Myocyte (in vitro differentiated cells): Measurements from ENCODE around the gene DDX25. TPM values are rescaled to one million over a fixed set of nuclear protein-coding genes. Genes with fewer than 3 reads are reported as not detected.
A peak's percentile ranks its signal among the peaks of the same experiment; 100 is the strongest.
"Not testable (repeated sequence)": the region's sequence is repeated elsewhere in the genome, so short reads cannot be mapped to it uniquely, and the experiment has no call there.

ENCODE experiments used
- DNase-seq: peaks from one replicate; pipeline ENCODE4 v3.0.0-alpha.2; 2012; ENCODE audit warnings: low read depth
- total RNA-seq: library from RNA; depleted of rRNA; stranded (reverse); fragments of >200 nt; gene quantifications from 2 replicates; pipeline ENCODE4 v1.2.3, GENCODE V29; 2014

The DDX25 gene
- total RNA-seq, 1 donor from 2014 or later = not detected

DNA sequence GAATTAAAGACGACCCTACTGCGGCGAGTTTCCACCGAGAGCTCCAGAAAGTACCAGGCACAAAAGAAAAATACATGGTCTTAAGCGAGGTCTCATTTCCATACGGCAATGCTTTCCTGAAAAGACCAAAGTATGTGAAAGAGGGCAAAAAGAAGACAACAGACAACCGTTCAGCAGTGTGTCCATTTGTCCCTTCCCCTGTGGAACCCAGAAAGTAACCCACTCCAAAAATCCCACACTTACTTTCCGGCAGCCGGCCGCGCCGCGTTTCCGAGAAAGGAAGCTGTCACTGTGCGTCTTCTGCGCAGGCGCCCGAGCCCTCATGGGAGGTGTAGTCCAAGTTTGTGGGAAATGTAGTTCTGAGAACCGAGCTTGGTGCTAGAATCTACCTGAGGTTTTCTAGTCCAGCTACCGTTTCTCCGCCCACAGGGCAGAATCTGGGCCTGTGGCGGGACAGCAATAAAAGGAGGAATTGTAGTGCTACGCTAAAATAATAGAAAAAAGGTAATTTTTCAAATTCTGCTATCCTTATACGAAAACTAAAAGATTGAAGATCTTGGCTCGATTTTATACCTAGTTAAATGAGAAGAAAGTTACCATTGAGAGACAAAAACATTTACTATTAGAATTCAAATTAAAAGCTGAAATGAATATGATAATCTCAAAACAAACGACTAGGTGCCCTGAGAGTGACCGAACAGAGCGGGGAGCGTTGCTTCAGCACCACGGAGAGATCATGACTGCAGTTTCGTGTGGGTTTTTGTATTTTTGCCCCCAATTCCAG, 1.2 kb upstream of the DDX25 start, which contains the start of gene PUS3:
Gene PUS3 (minus strand): TSS at position 280 of the 784 bp plus-strand sequence. CDS start 6,922 bp downstream, outside the sequence.
- DNase-seq = peak; percentile 91

GRCh38 chr11:125904678-125905077, 370 bp downstream of the DDX25 start:
- DNase-seq = no peak

DNA sequence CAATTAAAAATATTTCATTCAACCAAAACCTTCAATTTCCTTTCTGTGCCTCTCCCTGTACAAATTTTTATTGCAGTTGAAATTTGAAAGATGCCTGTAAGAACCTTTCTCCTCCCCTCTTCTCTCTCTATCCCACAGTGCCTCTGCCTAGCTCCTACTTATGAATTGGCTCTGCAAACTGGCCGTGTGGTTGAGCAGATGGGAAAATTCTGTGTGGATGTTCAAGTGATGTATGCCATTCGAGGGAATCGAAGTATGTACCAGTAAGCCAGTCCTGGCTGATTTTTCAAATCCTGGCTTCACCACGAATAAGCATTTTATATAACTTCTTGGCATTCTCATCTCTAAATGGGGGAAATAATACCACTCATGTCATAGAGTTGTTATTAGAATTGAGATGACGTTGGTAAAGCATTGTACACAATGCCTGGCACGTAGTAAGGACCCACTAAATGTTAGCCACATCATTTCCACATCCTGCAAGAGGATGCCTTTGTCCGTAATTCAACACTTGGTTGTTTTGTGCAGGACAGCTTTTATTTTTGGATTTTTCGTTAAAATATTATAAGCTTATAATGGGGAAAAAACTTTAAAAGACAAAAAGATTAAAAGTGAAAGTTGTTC, 6.0 kb downstream of the DDX25 start:
- no peak for DNase-seq

DNA sequence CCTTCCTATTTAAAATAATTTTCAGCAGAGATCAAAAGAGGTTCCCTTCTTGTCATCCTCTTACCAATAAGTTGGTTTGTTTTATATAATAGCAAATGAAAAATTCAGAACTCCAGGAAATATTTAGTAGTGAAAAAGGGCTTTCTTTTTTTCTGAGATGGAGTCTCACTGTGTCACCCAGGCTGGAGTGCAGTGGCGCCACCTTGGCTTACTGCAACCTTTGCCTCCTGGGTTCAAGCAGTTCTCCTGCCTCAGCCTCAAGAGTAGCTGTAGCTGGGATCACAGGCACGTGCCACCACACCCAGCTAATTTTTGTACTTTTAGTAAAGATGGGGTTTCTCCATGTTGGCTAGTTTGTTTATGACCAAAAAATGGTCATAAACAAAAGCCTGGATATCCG, 10.3 kb downstream of the DDX25 start:
- not testable (repeated sequence) for DNase-seq

GRCh38 chr11:125916683-125917347, 12.5 kb downstream of the DDX25 start:
- DNase-seq = peak; percentile 11

- DNase-seq = no peak
These were observed 14.0 kb downstream of the DDX25 start for GRCh38 chr11:125918140-125918840.

- DNase-seq = no peak
These were observed 16.7 kb downstream of the DDX25 start for GRCh38 chr11:125921042-125921441.

DNA sequence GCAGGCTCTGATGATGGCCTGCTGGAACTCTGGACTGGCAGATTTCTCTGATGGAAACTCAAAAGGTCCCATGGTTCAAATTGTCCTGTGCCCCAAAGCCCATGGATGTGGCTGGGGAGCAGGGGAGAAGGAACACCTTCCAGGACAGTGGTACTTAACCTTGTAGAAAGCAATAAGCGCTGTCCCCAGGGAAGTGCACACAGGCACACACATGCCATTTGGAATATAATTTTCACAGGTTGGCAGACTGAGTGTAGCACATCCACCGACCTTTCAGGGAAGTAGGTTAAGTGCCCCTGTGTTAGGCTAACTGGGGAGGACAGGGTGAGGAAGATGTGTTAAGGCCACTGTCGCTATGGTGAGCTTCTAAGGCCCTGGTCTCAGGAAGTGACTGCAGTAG, 17.8 kb downstream of the DDX25 start:
- no peak for DNase-seq

- peak; percentile 83 for DNase-seq
These were observed 18.8 kb downstream of the DDX25 start for GRCh38 chr11:125923012-125923579.

- no peak for DNase-seq
These were observed 19.3 kb downstream of the DDX25 start for GRCh38 chr11:125923633-125924032.

- no peak for DNase-seq
These were observed 20.2 kb downstream of the DDX25 start for GRCh38 chr11:125924384-125925007.

DNA sequence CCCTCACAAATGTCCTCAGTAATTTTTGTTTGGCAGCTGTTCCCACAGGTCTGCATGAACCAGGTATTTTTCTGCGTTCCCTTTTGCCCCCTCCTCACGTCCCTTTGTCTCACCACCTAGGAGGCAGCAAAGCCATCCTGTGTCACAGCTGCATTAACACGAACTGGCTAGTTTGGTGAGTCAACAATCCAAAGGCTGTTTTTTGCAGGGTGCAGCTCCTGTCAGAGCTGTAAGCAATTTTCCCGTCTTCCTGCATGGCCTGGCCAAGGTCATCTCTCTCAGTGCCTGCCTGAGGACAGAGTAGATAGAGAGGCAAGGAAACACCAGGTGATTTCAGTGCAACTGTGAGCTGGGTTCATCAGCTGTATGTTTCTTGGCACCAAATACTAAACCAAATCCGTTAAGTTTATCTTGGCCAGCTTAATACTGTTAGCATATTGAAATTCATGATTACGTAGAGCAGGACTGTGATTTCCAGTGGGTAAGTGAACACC, 21.0 kb downstream of the DDX25 start:
- DNase-seq = no peak

- DNase-seq = no peak
These were observed 21.5 kb downstream of the DDX25 start for GRCh38 chr11:125925804-125926203.

DNA sequence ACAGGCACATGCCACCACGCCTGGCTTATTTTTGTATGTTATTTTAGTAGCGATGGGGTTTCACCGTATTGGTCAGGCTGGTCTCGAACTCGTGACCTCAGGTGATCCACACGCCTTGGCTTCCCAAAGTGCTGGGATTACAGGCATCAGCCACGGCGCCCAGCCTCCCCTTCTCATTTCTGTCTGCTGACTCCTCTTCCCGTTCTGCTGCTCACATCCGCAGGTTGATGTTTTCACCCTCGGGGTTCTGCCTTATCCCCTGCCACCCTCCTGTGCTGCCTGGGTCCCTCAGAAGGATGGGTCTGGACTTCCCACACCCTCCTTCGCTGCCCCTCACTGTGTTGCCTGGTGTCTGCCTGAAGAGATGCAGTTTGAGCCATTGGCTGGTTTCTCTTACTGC, 22.4 kb downstream of the DDX25 start:
- no peak for DNase-seq

DNA sequence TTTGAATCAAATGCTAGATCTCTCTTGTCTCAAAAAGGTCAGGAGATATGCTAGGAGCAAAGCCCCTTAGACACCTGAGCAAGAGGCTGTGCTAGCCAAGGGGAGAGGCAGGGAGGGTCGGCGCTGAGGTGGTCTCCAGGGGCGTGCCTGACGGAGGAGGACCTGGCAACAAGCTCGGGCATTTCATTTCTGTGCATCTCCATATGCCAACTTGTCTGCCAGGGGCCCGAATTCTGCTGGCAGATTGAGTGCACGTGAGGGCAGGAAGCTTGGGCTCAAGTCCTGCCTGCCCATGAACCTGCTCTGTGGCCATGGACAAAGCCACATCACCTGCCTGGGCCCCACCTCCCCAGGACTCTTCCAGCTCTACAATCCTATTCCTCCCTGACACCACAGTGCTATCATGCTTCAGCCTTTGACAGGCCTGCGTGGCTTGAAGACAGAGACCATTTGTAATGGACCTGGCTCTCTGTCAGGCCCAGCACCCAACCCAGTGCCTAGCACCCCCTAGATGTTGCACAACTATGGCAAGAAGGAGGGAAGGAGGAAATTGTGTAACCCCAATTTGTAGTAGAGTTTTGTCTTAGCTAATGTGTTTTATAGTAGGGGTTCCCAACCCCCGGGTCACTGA, 25.3 kb downstream of the DDX25 start:
- no peak for DNase-seq

- no peak for DNase-seq
These were observed 25.8 kb downstream of the DDX25 start for GRCh38 chr11:125930076-125930450.

DNA sequence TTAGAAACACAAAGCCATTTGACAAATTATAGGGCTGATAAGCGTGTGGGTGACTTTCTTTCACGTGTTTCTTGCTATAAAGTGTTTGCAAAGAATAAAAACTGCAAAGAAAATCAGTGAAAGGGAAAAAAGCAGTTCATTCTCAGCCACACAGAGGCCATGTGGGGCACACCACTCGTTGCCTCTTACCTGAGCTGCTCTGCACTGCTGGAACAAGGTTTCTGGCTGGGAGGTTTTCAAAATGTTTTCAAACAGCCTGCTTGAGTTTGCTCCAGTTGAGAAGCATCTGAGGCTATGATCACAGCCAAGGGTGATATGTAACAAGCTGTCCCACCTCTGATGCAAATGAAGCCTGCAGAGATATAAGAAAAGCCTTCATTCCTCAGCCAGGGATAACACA, 26.8 kb downstream of the DDX25 start:
- no peak for DNase-seq

GRCh38 chr11:125931668-125932067, 27.4 kb downstream of the DDX25 start:
- DNase-seq = no peak

GRCh38 chr11:125932301-125932700, 28.0 kb downstream of the DDX25 start:
- DNase-seq = no peak
